OCI-LY1 (cell line): ENCODE results near the gene SLC25A21.

Experiments
- CTCF ChIP-seq: fragments of 200-600 bp; sonication (generic), shearing (Covaris generic); IDR thresholded peaks from 2 replicates; pipeline ENCODE4 v1.5.1; 2017; ENCODE audit warnings: mild to moderate bottlenecking, antibody characterized with exemption, low read length, moderate library complexity, mixed read lengths
- EZH2 ChIP-seq: fragments of 200-600 bp; sonication (generic), shearing (Covaris generic); IDR thresholded peaks from 2 replicates; pipeline ENCODE4 v1.8.0; 2017; ENCODE audit warnings: borderline replicate concordance, mixed run types, mild to moderate bottlenecking, antibody characterized with exemption, low read length, moderate library complexity, mixed read lengths

GRCh38 chr14:36717363-36717762 lies 455.0 kb downstream of the SLC25A21 start:
- TF ChIP-seq CTCF (no peak), EZH2 (no peak)
